ENCODE data around the gene PIEZO2.

GRCh38 chr18:10877987-10878386, 271.4 kb downstream of the PIEZO2 start:
- TF ChIP-seq ZNF274 (IDR thresholded peaks at IDR 0.05; ENCODE audit: low read depth, low read length) (no peak), YY1 (IDR thresholded peaks at IDR 0.05; ENCODE audit: insufficient read depth, insufficient read length) (no peak), SUZ12 (IDR thresholded peaks at IDR 0.05; ENCODE audit: extremely low read depth, insufficient read depth, insufficient read length) (no peak)

Data from NT2/D1 (cell line).